IgD-negative memory B cell (primary cell): Measurements from ENCODE around the gene CIAPIN1. TPM values are rescaled to one million over a fixed set of nuclear protein-coding genes. Genes with fewer than 3 reads are reported as not detected.
"Not testable (repeated sequence)": the region's sequence is repeated elsewhere in the genome, so short reads cannot be mapped to it uniquely, and the experiment has no call there.

Source experiments
- H3K27ac Mint-ChIP-seq, 3 donors: one replicate each; pipeline ENCODE4 v1.8.0; 2020 to 2022; ENCODE audit warnings: mild to moderate bottlenecking in 3 of 3, mixed read lengths in 3 of 3, moderate library complexity in 1 of 3
- H3K27me3 Mint-ChIP-seq: one replicate; pipeline ENCODE4 v1.8.0; 2021; ENCODE audit warnings: mixed read lengths
- H3K36me3 Mint-ChIP-seq: one replicate; pipeline ENCODE4 v1.8.0; 2020; ENCODE audit warnings: mild to moderate bottlenecking, mixed read lengths
- H3K4me1 Mint-ChIP-seq, 3 donors: one replicate each; pipeline ENCODE4 v1.8.0; 2020 to 2022; ENCODE audit warnings: mixed read lengths in 3 of 3, mild to moderate bottlenecking in 1 of 3
- H3K4me3 Mint-ChIP-seq, 4 donors: one replicate each; pipeline ENCODE4 v1.8.0; 2020 to 2022; ENCODE audit warnings: mild to moderate bottlenecking in 4 of 4, mixed read lengths in 4 of 4, moderate library complexity in 3 of 4
- H3K9me3 Mint-ChIP-seq, 3 donors: one replicate each; pipeline ENCODE4 v1.8.0; 2020 to 2021; ENCODE audit warnings: mixed read lengths in 3 of 3, mild to moderate bottlenecking in 1 of 3
- polyA plus RNA-seq: library from polyadenylated mRNA; unstranded; fragments of 300-500 nt; fragmentation: Illumina TruSeq; gene quantifications from one replicate; pipeline ENCODE4 v1.2.3, GENCODE V29; 2021

CIAPIN1 gene
- polyA plus RNA-seq, 1 donor from 2014 or later: 41.2 TPM

DNA sequence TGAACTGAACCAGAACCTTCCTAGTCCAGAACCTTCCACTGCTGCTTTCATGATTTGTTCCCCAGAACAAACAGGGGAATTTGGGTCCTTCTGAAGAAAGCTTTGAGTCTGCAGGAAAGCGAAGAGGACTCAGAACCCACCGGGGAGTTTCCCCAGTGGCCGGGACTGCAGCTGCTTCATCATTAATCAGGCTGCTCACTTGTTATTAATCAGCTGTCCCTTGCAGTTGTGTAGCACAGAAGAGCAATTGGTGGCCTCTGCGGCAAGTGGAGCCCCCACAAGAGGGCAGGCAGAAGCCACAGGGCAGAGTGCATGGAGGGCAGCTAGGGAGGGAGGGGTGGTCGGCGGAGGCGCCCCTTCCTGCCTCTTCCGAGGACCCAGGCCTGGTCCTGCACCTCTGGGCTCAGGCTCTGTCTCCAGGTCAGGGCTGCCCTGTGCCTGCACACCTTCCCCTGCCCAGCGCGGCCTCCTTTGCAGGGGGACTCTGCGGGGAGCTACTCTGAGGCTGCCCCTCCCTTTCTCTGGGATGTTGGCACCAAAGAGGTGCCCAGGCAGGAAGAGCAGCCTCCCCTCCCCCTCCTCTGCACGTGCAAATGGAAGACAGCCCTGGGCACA is 35.7 kb downstream of the CIAPIN1 start:
- no peaks in the 10 kb centered on the region for H3K27me3 Mint-ChIP-seq
- H3K36me3 Mint-ChIP-seq: no peaks in the 10 kb centered on the region
- no peaks in the 10 kb centered on the region for H3K9me3 Mint-ChIP-seq
- H3K4me3 Mint-ChIP-seq: no peak overlapping the region
- no peak overlapping the region for H3K27ac Mint-ChIP-seq
- peaks cover 14 to 33% (median 31%) of the 10 kb centered on the region in 3 donors for H3K4me1 Mint-ChIP-seq

DNA sequence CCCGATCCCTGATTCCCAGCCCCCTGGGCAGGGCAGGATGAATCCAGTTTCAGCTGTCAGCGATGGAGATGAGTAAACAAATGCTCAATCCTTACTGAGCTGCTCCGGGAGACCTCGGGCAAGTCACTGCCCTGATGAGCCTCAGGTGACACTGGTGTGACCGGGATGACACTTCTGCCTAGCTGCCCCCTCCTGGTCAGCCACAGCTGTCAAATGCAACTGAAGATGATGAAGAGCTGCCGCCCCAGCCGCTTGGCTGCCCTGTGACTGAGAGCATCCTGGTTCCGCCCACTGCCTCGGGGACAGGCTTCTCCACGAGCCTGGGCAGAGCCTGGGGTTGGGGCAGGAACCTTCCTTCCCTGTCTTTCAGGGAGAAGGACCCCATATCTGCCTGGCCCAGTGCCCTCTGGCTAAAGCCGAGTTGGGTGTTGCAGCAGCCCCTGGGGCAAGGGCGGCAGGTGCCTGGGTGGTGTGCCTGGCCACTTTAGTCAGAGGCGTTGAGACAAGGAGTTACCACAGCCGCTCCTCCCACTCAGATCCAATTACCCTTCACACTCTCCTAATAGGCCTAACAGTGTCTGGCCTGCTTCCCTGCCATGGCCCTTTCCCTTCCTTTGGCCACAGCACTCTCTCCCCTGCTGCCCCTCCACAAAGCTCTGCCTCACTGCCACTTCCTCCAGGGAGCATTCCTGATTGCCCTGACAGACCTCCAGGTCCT is 37.2 kb downstream of the CIAPIN1 start:
- H3K27me3 Mint-ChIP-seq: no peaks in the 10 kb centered on the region
- H3K4me1 Mint-ChIP-seq: peaks cover 14 to 35% (median 33%) of the 10 kb centered on the region in 3 donors
- H3K4me3 Mint-ChIP-seq: no peak overlapping the region
- H3K9me3 Mint-ChIP-seq: no peaks in the 10 kb centered on the region
- no peaks in the 10 kb centered on the region for H3K36me3 Mint-ChIP-seq
- H3K27ac Mint-ChIP-seq: peak overlapping the region in 1 of 3 donors; percentile 58

DNA sequence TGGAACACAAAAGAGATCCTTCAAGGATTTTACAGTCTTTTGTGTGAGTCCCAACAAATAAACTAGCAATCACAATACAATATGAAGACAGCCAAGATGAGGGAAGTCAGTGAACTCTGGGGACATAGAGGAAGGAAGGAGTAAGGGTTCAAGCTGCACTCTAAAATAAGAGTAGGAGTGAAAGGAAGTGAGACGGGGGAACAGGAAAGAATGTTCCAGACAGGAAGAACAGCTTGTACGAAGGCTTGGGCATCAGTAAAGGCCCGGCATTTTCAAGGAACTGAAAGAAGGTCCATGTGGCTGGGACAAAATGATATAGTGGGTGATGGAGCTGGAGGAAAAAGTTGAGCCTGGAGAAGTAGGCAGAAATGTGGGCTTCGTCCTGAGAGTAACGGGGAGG is 38.1 kb downstream of the CIAPIN1 start:
- Mint-ChIP-seq H3K4me1 (peaks cover 14 to 31% (median 29%) of the 10 kb centered on the region in 3 donors), H3K27ac (peak overlapping the region in 2 of 3 donors; percentile 58 to 59), H3K9me3 (no peaks in the 10 kb centered on the region), H3K4me3 (peak overlapping the region in 2 of 4 donors; percentile 5 to 45), H3K27me3 (no peaks in the 10 kb centered on the region), H3K36me3 (no peaks in the 10 kb centered on the region)

DNA sequence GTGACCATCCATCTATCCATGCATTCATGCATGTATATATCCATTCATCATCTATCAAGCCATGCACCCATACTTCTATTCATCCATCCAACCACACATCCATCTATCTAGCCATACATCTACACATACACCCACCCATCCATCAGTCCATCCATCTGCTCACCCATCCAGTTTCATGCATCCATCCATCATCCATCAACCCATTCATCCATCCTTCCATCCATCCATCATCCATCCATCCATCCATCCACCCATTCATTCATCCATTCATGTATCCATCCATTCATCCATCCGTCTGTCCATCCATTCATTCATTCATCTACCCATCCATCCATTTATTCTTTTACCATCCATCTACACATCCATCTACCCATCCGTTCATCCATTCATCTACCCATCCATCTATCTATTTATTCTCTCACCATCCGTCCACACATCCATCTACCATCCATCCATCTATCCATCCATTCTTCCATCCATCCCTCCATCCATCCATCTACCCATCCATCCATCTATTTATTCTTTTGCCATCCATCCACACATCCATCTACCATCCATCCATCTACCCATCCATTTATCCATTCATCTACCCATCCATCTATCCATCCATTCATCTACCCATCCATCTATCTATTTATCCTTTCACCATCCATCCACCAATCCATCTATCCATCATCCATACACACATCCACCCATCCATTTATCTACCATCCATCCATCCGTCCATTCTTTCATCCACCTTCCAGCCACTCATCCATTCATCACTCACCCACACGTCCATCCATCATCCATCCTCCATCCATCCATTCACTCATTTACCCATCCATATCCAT is 39.4 kb downstream of the CIAPIN1 start:
- no peak overlapping the region for H3K27ac Mint-ChIP-seq
- H3K4me3 Mint-ChIP-seq: no peak overlapping the region
- H3K4me1 Mint-ChIP-seq: peaks cover 7 to 20% (median 20%) of the 10 kb centered on the region in 3 donors
- no peaks in the 10 kb centered on the region for H3K36me3 Mint-ChIP-seq
- H3K27me3 Mint-ChIP-seq: no peaks in the 10 kb centered on the region
- H3K9me3 Mint-ChIP-seq: no peaks in the 10 kb centered on the region

DNA sequence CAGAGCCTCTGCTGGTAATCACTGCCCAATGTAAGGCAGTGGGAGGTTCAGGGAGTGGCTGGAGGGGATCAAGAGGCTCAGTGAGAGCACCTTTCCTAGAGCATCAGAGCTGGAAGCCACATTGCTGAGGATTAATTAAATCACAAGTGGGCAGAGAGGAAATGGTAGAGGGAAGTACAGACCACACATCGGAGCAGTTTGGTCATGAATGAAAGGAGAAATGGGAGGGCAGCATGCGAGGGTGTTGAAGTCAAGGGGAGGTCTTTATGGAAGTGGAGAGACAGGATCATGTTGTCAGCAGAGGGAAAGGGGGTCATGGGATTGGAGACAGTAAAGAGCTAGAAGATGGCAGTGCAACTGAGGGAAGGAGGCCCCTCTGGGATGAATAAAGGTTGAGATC is 40.3 kb downstream of the CIAPIN1 start:
- Mint-ChIP-seq H3K4me3 (no peak overlapping the region), H3K27ac (no peak overlapping the region), H3K9me3 (no peaks in the 10 kb centered on the region), H3K36me3 (no peaks in the 10 kb centered on the region), H3K27me3 (no peaks in the 10 kb centered on the region), H3K4me1 (peaks cover 7 to 17% (median 14%) of the 10 kb centered on the region in 3 donors)

DNA sequence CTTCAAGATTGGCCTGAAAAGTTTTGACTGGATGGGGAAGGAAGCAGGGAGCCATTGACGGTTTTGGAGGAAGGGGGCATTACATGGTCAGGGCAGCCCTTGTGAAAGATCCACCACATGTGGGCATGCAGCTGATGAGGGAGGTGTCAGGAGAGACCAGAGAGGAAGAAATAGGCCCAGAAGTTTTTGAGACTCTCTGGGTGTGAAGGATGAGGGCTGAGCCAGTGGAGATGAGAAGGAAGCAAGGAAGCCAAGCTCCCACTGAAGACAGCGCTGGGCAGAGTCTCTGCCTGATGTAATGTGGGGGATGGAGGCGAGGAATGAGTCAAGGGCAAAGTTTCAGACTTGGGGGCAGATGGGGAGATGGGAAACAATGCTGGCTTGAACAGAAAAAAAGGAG is 42.1 kb downstream of the CIAPIN1 start:
- no peaks in the 10 kb centered on the region for H3K36me3 Mint-ChIP-seq
- no peak overlapping the region for H3K27ac Mint-ChIP-seq
- no peaks in the 10 kb centered on the region for H3K9me3 Mint-ChIP-seq
- H3K4me3 Mint-ChIP-seq: no peak overlapping the region
- H3K4me1 Mint-ChIP-seq: peaks cover 7 to 12% (median 9%) of the 10 kb centered on the region in 3 donors
- H3K27me3 Mint-ChIP-seq: no peaks in the 10 kb centered on the region

DNA sequence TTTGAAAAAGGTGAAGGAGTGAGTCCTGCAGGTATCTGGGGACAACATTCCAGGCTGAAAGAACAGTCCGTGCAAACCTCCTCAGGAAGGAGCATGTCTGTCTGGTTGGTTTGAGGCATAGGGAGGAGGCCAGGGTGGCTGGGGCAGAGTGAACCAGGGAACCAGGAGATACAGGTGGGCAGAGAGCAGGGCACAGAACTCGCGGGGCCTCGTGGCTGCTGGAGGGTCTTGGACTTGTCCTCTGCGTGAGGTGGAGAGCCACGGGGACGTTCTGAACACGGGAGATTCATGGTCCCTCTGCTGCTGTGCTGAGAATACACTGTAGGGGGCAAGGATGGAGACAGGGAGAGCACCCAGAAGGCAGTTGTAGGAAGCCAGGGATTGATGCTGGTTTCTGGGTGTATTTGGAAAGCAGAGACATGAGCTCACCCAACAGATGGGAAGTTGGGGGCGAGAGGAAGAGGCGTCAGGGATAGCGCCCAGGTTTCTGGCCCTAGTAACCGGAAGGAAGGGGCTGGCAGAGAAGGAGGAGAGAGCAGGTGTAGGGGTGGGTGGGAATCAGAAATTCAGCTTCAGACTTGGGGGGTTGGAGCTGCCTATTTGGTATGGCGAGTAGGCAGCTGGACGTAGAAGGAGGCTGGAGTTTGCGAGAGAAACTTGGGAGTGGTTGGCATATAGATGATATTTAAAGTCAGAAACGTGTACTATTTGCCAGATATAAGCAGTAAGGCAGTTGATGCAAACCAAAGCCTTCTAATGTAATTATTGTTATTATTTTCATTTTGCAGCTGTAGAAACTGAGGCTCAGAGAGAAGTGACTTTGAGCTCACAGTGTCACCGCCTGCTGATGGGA is 43.0 kb downstream of the CIAPIN1 start, which contains the start of gene CCL17:
TSS of gene CCL17 (plus strand) at position 803 of the 853 bp plus-strand sequence. CDS start 9,166 bp downstream, outside the sequence.
- H3K4me1 Mint-ChIP-seq: peaks cover 4 to 13% (median 9%) of the 10 kb centered on the region in 3 donors

DNA sequence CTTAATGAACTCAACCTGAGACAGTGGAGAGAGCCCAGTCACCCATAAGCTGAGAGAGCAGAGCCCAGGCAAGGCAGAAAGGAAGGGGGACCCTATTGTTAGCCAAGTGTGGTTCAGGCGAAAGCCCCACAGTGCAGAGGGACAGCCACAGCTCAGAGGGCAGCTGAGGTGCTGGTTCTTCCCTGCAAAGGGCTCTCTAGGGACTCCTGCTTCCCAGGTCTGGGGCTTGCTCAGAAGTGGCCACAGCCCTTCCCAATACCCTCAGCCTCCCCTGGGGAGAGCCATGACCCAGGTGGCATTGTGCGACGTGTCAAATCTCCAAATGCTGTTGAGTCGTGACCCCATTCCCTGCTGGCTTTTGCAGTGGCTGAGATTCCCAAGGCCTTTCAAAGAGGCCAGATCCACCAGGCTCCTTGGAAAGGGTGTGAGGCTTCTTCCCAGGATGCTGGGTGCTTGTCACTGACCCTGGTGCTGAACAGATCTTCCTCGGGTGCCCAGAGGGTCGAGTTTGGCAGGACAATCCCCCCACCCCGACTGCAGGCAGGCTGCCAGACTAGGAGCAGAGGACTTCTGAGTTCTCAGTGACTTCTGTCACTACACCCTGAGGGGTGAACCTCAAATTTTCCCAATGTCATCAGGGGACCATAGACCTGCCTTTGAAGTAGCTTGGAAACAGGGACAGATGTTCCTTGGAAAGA is 45.1 kb downstream of the CIAPIN1 start:
- no peaks in the 10 kb centered on the region for H3K27me3 Mint-ChIP-seq
- no peaks in the 10 kb centered on the region for H3K36me3 Mint-ChIP-seq
- no peak overlapping the region for H3K4me3 Mint-ChIP-seq
- H3K9me3 Mint-ChIP-seq: no peaks in the 10 kb centered on the region
- H3K27ac Mint-ChIP-seq: no peak overlapping the region
- H3K4me1 Mint-ChIP-seq: peaks cover 0 to 12% (median 9%) of the 10 kb centered on the region in 3 donors

More for the DNA sequence above, 43.0 kb downstream of the CIAPIN1 start, which contains the start of gene CCL17:
- Mint-ChIP-seq H3K36me3 (no peaks in the 10 kb centered on the region), H3K9me3 (no peaks in the 10 kb centered on the region), H3K27ac (no peak within 1 kb of the TSS), H3K27me3 (no peaks in the 10 kb centered on the region), H3K4me3 (no peak within 1 kb of the TSS)

DNA sequence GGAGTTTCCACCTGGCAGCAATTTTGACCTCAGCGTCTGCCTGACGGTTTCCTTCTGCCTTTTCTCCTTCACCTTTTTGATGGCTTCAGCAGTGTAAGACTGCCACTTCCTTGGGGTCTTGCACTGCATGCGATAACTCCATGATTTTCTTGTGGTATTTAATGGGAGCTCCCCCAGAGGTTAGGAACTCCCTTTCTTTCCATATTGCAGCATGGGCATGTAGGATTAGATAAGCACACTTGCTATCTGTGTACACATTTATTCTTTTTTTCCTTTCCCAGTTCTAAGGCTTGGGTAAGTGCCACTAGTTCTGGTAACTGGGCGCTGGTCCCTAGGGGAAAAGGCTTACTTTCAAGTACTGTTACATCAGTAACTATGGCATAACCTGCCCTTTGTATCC is 49.7 kb downstream of the CIAPIN1 start:
- not testable (repeated sequence) for H3K4me3 Mint-ChIP-seq, H3K36me3 Mint-ChIP-seq, H3K9me3 Mint-ChIP-seq, H3K27me3 Mint-ChIP-seq, H3K27ac Mint-ChIP-seq
- H3K4me1 Mint-ChIP-seq: peaks cover 0 to 10% (median 5%) of the 10 kb centered on the region in 3 donors

DNA sequence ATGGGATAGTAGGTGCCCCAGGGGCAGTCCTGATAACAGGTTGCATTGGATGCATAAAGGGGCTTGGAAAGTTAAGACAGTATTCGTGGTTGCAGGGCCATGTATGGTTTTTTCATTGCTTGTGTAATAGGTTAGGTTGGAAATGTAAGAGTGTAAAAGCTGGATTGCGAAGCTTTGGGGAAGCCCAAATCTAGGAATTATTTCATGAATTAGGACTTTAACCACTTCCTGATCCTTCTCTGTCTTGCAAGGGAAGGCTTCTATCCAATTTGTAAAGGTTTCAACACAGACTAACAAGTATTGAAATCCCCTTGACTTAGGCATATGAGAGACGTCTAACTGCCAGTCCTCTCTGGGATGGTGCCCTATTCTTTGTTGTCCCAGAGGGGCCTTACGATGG is 50.4 kb downstream of the CIAPIN1 start:
- H3K4me1 Mint-ChIP-seq: peaks cover 0 to 10% (median 5%) of the 10 kb centered on the region in 3 donors
- no peaks in the 10 kb centered on the region for H3K27me3 Mint-ChIP-seq
- no peak overlapping the region for H3K4me3 Mint-ChIP-seq
- no peaks in the 10 kb centered on the region for H3K9me3 Mint-ChIP-seq
- no peaks in the 10 kb centered on the region for H3K36me3 Mint-ChIP-seq
- H3K27ac Mint-ChIP-seq: no peak overlapping the region

DNA sequence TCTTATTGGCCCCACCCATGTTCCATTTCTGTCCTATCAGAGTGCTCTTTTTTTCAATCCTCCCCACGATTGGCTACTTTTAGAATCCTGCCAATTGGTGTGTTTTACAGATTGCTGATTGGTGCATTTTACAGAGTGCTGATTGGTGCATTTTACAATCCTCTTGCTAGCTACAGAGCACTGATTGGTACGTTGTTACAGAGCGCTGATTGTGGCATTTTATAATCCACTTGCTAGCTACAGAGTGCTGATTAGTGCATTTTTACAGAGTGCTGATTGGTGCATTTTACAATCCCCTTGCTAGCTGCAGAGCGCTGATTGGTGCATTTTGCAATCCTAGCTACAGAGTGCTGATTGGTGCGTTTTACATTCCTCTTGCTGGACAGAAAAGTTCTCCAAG is 52.2 kb downstream of the CIAPIN1 start:
- Mint-ChIP-seq H3K4me1 (peaks cover 0 to 6% (median 3%) of the 10 kb centered on the region in 3 donors), H3K9me3 (no peaks in the 10 kb centered on the region), H3K27ac (no peak overlapping the region), H3K4me3 (no peak overlapping the region), H3K27me3 (no peaks in the 10 kb centered on the region), H3K36me3 (no peaks in the 10 kb centered on the region)

DNA sequence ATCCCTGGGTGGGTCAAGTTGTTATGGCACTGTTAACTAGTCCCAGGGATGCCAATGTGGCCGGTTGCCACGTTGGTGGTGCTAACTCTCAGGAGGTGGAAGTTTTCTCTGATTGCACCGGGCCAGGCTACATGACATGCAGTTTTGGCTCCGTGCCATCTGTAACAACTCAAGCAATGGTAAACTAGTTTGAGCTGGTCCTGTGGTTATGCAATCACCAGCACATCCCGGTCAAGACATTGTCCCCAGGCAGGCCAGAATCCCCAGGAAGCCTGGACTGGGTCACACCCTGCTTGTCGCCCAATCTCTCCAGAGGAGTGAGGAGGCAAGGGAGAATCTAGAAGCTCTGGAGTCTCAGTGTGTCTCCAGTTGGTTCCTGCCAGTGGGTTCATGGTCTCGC is 52.7 kb downstream of the CIAPIN1 start:
- Mint-ChIP-seq H3K4me1 (peaks cover 0 to 3% (median 0%) of the 10 kb centered on the region in 3 donors), H3K36me3 (no peaks in the 10 kb centered on the region)

DNA sequence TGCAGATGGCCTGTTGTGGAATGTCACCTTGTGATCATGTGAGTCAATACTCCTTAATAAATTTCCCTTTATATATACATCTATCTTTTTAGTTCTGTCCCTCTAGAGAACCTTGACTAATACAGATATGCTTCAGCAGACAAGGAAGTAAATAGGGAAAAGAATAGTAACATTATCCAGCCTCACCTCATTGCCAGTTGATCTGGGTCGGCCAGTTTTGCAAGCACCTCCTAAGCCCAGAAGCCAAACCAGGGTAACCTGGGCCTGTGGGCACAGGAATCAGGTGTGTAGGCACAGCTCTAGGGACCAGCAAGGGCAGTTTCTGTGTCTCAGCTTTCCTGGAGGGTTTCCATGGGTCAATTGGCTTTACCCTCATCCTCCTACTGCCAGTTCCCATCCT is 54.5 kb downstream of the CIAPIN1 start:
- Mint-ChIP-seq H3K9me3 (no peaks in the 10 kb centered on the region), H3K36me3 (no peaks in the 10 kb centered on the region), H3K27me3 (no peaks in the 10 kb centered on the region), H3K4me1 (peaks cover 0 to 15% (median 12%) of the 10 kb centered on the region in 3 donors), H3K27ac (no peak overlapping the region), H3K4me3 (no peak overlapping the region)

More for the DNA sequence above, 52.7 kb downstream of the CIAPIN1 start:
- no peaks in the 10 kb centered on the region for H3K27me3 Mint-ChIP-seq
- no peaks in the 10 kb centered on the region for H3K9me3 Mint-ChIP-seq
- no peak overlapping the region for H3K27ac Mint-ChIP-seq
- H3K4me3 Mint-ChIP-seq: no peak overlapping the region

DNA sequence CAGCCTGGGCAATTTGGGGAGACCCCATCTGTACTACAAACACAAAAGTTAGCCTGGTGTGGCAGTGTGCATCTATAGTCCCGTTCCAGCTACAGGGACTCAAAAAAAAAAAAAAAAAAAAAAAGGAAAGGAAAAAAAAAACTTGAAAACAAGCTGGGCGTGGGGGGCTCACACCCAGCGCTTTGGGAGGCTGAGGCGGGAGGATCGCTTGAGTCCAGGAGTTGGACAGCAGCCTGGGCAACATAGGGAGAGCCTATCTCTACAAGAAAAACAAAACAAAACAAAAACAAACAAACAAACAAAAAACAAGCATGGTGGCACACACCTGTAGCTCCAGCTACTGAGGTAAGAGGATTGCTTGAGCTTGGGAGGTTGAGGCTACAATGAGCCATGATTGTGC is 55.5 kb downstream of the CIAPIN1 start:
- H3K27me3 Mint-ChIP-seq: no peaks in the 10 kb centered on the region
- H3K27ac Mint-ChIP-seq: no peak overlapping the region
- H3K36me3 Mint-ChIP-seq: no peaks in the 10 kb centered on the region
- H3K4me3 Mint-ChIP-seq: no peak overlapping the region
- H3K4me1 Mint-ChIP-seq: peaks cover 3 to 17% (median 16%) of the 10 kb centered on the region in 3 donors
- no peaks in the 10 kb centered on the region for H3K9me3 Mint-ChIP-seq
